Erythroblast (primary cell): Measurements from ENCODE around the gene TRIP11.

Experiments
- GATA1 ChIP-seq: IDR thresholded peaks from 2 replicates; pipeline ENCODE4 v1.6.1; 2011; ENCODE audit warnings: low read depth, mild to moderate bottlenecking, control low read depth, low read length, moderate library complexity
- POLR2A ChIP-seq: IDR thresholded peaks from 2 replicates; pipeline ENCODE4 v1.6.1; 2011; ENCODE audit warnings: mild to moderate bottlenecking, low read length

- no peak for TF ChIP-seq POLR2A
- no peak for TF ChIP-seq GATA1
These were observed 82.0 kb downstream of the TRIP11 start for GRCh38 chr14:91957876-91958313.
